NCI-H2171 (cell line): ENCODE measurements around the gene PIM2.
A peak's percentile ranks its signal among the peaks of the same experiment; 100 is the strongest.

ENCODE experiments used
- DNase-seq: peaks from one replicate; lab custom pipeline; 2025; lab: John Stamatoyannopoulos, UW

The PIM2 gene

GRCh38 chrX:48918643-48919340 lies at the start of gene PIM2:
Gene PIM2 (minus strand): TSS chrX:48919024. CDS start chrX:48918834, 190 bp downstream.
- DNase-seq: peak; percentile 86

GRCh38 chrX:48968377-48968776 lies 49.6 kb upstream of the PIM2 start:
- DNase-seq: no peak

GRCh38 chrX:48966796-48967579 lies 48.2 kb upstream of the PIM2 start:
- DNase-seq: no peak

- DNase-seq: no peak
These were observed 47.1 kb upstream of the PIM2 start for GRCh38 chrX:48965959-48966358.

GRCh38 chrX:48961585-48962091 lies 42.8 kb upstream of the PIM2 start:
- no peak for DNase-seq

GRCh38 chrX:48960291-48960690 lies 41.5 kb upstream of the PIM2 start:
- DNase-seq: no peak

GRCh38 chrX:48958635-48959094 lies 39.8 kb upstream of the PIM2 start:
- DNase-seq: no peak

- peak; percentile 90 for DNase-seq
These were observed 39.2 kb upstream of the PIM2 start for GRCh38 chrX:48957827-48958634.

GRCh38 chrX:48957477-48957826 lies 38.6 kb upstream of the PIM2 start, which contains the start of gene OTUD5:
Gene OTUD5 (minus strand): TSS chrX:48957607. CDS start chrX:48957570, 37 bp downstream.
- DNase-seq: peak; percentile 72

GRCh38 chrX:48956728-48957414 lies 38.0 kb upstream of the PIM2 start:
- DNase-seq: no peak

- no peak for DNase-seq
These were observed 29.8 kb upstream of the PIM2 start for GRCh38 chrX:48948589-48948988.

GRCh38 chrX:48945517-48946348 lies 26.9 kb upstream of the PIM2 start:
- peak; percentile 9 for DNase-seq

GRCh38 chrX:48942895-48943294 lies 24.1 kb upstream of the PIM2 start:
- DNase-seq: no peak

- no peak for DNase-seq
These were observed 21.7 kb upstream of the PIM2 start for GRCh38 chrX:48940404-48940955.

- no peak for DNase-seq
These were observed 20.9 kb upstream of the PIM2 start for GRCh38 chrX:48939524-48940228.

GRCh38 chrX:48938721-48939425 lies 20.0 kb upstream of the PIM2 start:
- no peak for DNase-seq

GRCh38 chrX:48937054-48937907 lies 18.5 kb upstream of the PIM2 start:
- no peak for DNase-seq

- no peak for DNase-seq
These were observed 17.7 kb upstream of the PIM2 start for GRCh38 chrX:48936429-48937053.
